RKO (cell line): ENCODE measurements around the gene KCTD16.

ENCODE experiments used
- DNase-seq: peaks from one replicate; pipeline ENCODE4 v3.0.0-alpha.2; 2016; ENCODE audit warnings: low spot score

The KCTD16 gene

DNA sequence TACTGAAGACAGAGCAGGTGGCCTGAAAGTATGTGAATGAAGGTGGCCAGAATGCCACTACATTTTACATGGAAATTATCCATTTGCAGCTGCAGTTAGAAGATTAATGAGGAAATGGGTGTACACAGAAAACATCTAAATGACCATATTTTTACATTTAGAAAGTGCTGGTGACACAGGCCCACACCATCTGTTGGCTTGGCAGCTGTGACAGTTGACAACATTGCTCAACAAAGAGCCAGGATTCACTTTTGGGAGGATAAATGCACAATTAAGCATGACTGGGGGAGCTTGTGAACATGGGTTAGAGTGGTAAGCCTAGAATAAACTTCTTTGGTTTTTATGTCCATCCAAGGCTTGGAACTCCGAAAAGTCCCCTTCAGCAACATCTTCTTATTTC is 360.5 kb downstream of the KCTD16 start:
- DNase-seq: no peak
